Gastroesophageal sphincter (tissue), 3 donors: ENCODE measurements around the gene CRYBG3.

Experiments used
- POLR2A ChIP-seq, 2 donors: fragments of 450-650 bp; IDR thresholded peaks; one replicate each; pipeline ENCODE4 v1.6.1; 2017; ENCODE audit warnings: antibody characterized with exemption in 2 of 2, mild to moderate bottlenecking in 2 of 2, moderate library complexity in 1 of 2
- POLR2AphosphoS5 ChIP-seq: sonication (generic); formaldehyde crosslinking; IDR thresholded peaks from one replicate; pipeline ENCODE4 v1.6.1; 2017; ENCODE audit warnings: antibody characterized with exemption
- TF ChIP-seq, protein P1 (sequence below), 4 experiments: fragments of 200-600 bp in 2 of 4; fragments of 450-650 bp in 2 of 4; sonication (generic) in 1 of 4; IDR thresholded peaks; one replicate each; pipeline ENCODE4 v1.5.1; 2017 to 2019; ENCODE audit warnings: antibody characterized with exemption in 4 of 4, mild to moderate bottlenecking in 2 of 4, moderate library complexity in 2 of 4

DNA sequence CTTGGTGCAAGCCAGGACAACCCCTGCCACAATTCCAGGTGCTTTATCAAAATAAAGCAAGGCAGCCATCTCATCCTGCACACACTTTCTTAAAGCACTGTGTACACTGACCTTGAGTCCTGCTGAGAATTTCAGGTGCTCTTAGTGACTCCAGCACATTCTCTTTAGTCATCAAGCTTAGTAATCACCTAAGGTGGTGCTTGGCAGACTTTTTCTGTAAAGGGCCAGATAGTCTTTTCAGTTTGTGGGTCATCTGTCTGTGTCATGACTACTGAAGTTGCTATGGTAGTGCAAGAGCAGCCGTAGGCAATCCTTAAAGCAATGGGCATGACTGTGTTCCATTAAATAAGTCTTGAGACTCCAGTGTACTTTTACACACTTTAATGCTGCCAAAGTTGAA, 114.0 kb downstream of the CRYBG3 start:
- no peak for TF ChIP-seq POLR2AphosphoS5
- TF ChIP-seq, protein P1, sequence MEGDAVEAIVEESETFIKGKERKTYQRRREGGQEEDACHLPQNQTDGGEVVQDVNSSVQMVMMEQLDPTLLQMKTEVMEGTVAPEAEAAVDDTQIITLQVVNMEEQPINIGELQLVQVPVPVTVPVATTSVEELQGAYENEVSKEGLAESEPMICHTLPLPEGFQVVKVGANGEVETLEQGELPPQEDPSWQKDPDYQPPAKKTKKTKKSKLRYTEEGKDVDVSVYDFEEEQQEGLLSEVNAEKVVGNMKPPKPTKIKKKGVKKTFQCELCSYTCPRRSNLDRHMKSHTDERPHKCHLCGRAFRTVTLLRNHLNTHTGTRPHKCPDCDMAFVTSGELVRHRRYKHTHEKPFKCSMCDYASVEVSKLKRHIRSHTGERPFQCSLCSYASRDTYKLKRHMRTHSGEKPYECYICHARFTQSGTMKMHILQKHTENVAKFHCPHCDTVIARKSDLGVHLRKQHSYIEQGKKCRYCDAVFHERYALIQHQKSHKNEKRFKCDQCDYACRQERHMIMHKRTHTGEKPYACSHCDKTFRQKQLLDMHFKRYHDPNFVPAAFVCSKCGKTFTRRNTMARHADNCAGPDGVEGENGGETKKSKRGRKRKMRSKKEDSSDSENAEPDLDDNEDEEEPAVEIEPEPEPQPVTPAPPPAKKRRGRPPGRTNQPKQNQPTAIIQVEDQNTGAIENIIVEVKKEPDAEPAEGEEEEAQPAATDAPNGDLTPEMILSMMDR (IDR thresholded peaks at IDR 0.05), result no peak
- no peak for TF ChIP-seq POLR2A (IDR thresholded peaks at IDR 0.05)
